Nucleus accumbens (tissue), 56 donors: Measurements from ENCODE around the gene DISP3.
A peak's percentile ranks its signal among the peaks of the same experiment; 100 is the strongest.

Experiments used
- DNase-seq, 56 donors: peaks; one replicate each; lab custom pipeline; 2025; lab: John Stamatoyannopoulos, UW

The DISP3 gene

GRCh38 chr1:11458811-11459275 is 20.1 kb upstream of the DISP3 start:
- peak in 55 of 56 donors; percentile 27 to 95 (median 81) for DNase-seq

- no peak for DNase-seq
These were observed 17.3 kb upstream of the DISP3 start for GRCh38 chr1:11461531-11462137.

GRCh38 chr1:11462224-11462923 is 16.6 kb upstream of the DISP3 start:
- peak in 15 of 56 donors; percentile 9 to 41 (median 24) for DNase-seq

GRCh38 chr1:11463177-11463576 is 15.8 kb upstream of the DISP3 start:
- no peak for DNase-seq

- DNase-seq: no peak
These were observed 13.6 kb upstream of the DISP3 start for GRCh38 chr1:11465307-11465706.

- DNase-seq: no peak
These were observed 12.5 kb upstream of the DISP3 start for GRCh38 chr1:11466416-11466815.

- DNase-seq: no peak
These were observed 10.1 kb upstream of the DISP3 start for GRCh38 chr1:11468878-11469277.

- no peak for DNase-seq
These were observed 8.0 kb upstream of the DISP3 start for GRCh38 chr1:11470912-11471311.

GRCh38 chr1:11471473-11471872 is 7.5 kb upstream of the DISP3 start:
- DNase-seq: peak in 1 of 56 donors; percentile 10

GRCh38 chr1:11472284-11472683 is 6.7 kb upstream of the DISP3 start:
- no peak for DNase-seq

- no peak for DNase-seq
These were observed 6.2 kb upstream of the DISP3 start for GRCh38 chr1:11472741-11473140.

- peak in 7 of 56 donors; percentile 3 to 43 (median 12) for DNase-seq
These were observed 5.4 kb upstream of the DISP3 start for GRCh38 chr1:11473491-11474034.

- peak in 5 of 56 donors; percentile 10 to 24 (median 13) for DNase-seq
These were observed 4.1 kb upstream of the DISP3 start for GRCh38 chr1:11474826-11475225.

- no peak for DNase-seq
These were observed 3.2 kb upstream of the DISP3 start for GRCh38 chr1:11475748-11476147.

- no peak for DNase-seq
These were observed 522 bp downstream of the DISP3 start for GRCh38 chr1:11479375-11479979.

GRCh38 chr1:11481019-11481418 is 2.1 kb downstream of the DISP3 start:
- DNase-seq: no peak

GRCh38 chr1:11482198-11482597 is 3.2 kb downstream of the DISP3 start:
- peak in 2 of 56 donors; percentile 13 to 16 for DNase-seq

GRCh38 chr1:11482701-11483479 is 3.9 kb downstream of the DISP3 start:
- no peak for DNase-seq

GRCh38 chr1:11483581-11484320 is 4.8 kb downstream of the DISP3 start:
- DNase-seq: no peak

GRCh38 chr1:11484321-11484655 is 5.3 kb downstream of the DISP3 start:
- DNase-seq: no peak
